Muscle of leg (tissue), 11 donors: ENCODE results near the gene HMG20B. TPM values are rescaled to one million over a fixed set of nuclear protein-coding genes. Genes with fewer than 3 reads are reported as not detected.

Experiments
- DNase-seq: peaks from one replicate; pipeline ENCODE4 v3.0.0; 2013
- H3K27ac ChIP-seq: one replicate; pipeline ENCODE4 v1.5.1; 2013; ENCODE audit warnings: mild to moderate bottlenecking, low read length, control low read depth
- H3K27me3 ChIP-seq: one replicate; pipeline ENCODE4 v1.6.1; 2013; ENCODE audit warnings: low read length; ENCODE audit not compliant: control insufficient read depth, insufficient read depth
- H3K36me3 ChIP-seq: one replicate; pipeline ENCODE4 v1.6.1; 2013; ENCODE audit warnings: low read length; ENCODE audit not compliant: control insufficient read depth, insufficient read depth
- H3K4me1 ChIP-seq: one replicate; pipeline ENCODE4 v1.6.1; 2013; ENCODE audit warnings: low read length; ENCODE audit not compliant: control insufficient read depth, insufficient read depth
- H3K4me3 ChIP-seq: one replicate; pipeline ENCODE4 v1.5.1; 2013; ENCODE audit warnings: low read length, control low read depth
- H3K9me3 ChIP-seq: replicated peaks from 2 replicates; pipeline ENCODE4 v1.6.1; 2013; ENCODE audit warnings: low read depth, low read length; ENCODE audit not compliant: control insufficient read depth
- WGBS: methylation state at CpG from one replicate; pipeline ENCODE4 v1.1.5; 2013; ENCODE audit warnings: missing lambda C conversion rate; ENCODE audit not compliant: insufficient coverage; 5-methylcytosine and 5-hydroxymethylcytosine counted together
- polyA plus RNA-seq, 8 donors: library from polyadenylated mRNA; unstranded; fragments of 120-200 nt; gene quantifications; one replicate each; pipeline versions ENCODE4 v1.2.1 to v1.2.3, GENCODE V29; 2013; ENCODE audit warnings: inconsistent platforms in 1 of 8, low replicate concordance in 1 of 8; ENCODE audit not compliant: insufficient read length in 8 of 8, insufficient read depth in 1 of 8
- total RNA-seq: library from RNA; stranded (reverse); fragments of 120-200 nt; gene quantifications from one replicate; pipeline ENCODE4 v1.2.4, GENCODE V29; 2013

HMG20B gene
- total and polyA plus RNA-seq, 9 donors = 34.2 to 47.7 (median 39.9) TPM

GRCh38 chr19:3544742-3545668 is 27.7 kb upstream of the HMG20B start:
- WGBS = 66% methylated on average over 20 of the region's 30 CpGs
- no peak for DNase-seq
- peaks cover 29% of the 10 kb centered on the region for H3K36me3 ChIP-seq
- H3K4me1 ChIP-seq = no peaks in the 10 kb centered on the region
- H3K27ac ChIP-seq = no peak overlapping the region
- no peak overlapping the region for H3K4me3 ChIP-seq
- H3K27me3 ChIP-seq = no peaks in the 10 kb centered on the region
- no peaks in the 10 kb centered on the region for H3K9me3 ChIP-seq

GRCh38 chr19:3545669-3546034 is 27.1 kb upstream of the HMG20B start:
- no peak for DNase-seq
- H3K36me3 ChIP-seq = peaks cover 29% of the 10 kb centered on the region
- no peaks in the 10 kb centered on the region for H3K27me3 ChIP-seq
- H3K4me1 ChIP-seq = no peaks in the 10 kb centered on the region
- H3K4me3 ChIP-seq = no peak overlapping the region
- no peaks in the 10 kb centered on the region for H3K9me3 ChIP-seq
- no peak overlapping the region for H3K27ac ChIP-seq
- 80% methylated on average over 6 of the region's 10 CpGs for WGBS

GRCh38 chr19:3546119-3546518 is 26.6 kb upstream of the HMG20B start:
- peaks cover 29% of the 10 kb centered on the region for H3K36me3 ChIP-seq
- no peaks in the 10 kb centered on the region for H3K9me3 ChIP-seq
- no peaks in the 10 kb centered on the region for H3K27me3 ChIP-seq
- no peak for DNase-seq
- H3K4me1 ChIP-seq = no peaks in the 10 kb centered on the region
- 91% methylated on average over 22 of the region's 23 CpGs for WGBS
- no peak overlapping the region for H3K4me3 ChIP-seq
- H3K27ac ChIP-seq = no peak overlapping the region

- no peak overlapping the region for H3K27ac ChIP-seq
- no peak for DNase-seq
- H3K27me3 ChIP-seq = no peaks in the 10 kb centered on the region
- H3K36me3 ChIP-seq = peaks cover 29% of the 10 kb centered on the region
- H3K4me3 ChIP-seq = no peak overlapping the region
- no peaks in the 10 kb centered on the region for H3K4me1 ChIP-seq
- WGBS = 90% methylated on average over 14 of the region's 15 CpGs
- no peaks in the 10 kb centered on the region for H3K9me3 ChIP-seq
Measured at GRCh38 chr19:3547301-3547731, 25.4 kb upstream of the HMG20B start.

- Histone ChIP-seq H3K27ac (no peak overlapping the region), H3K9me3 (no peaks in the 10 kb centered on the region), H3K4me3 (no peak overlapping the region), H3K36me3 (peaks cover 29% of the 10 kb centered on the region), H3K27me3 (no peaks in the 10 kb centered on the region), H3K4me1 (no peaks in the 10 kb centered on the region)
- 85% methylated on average over 35 of the region's 36 CpGs for WGBS
- DNase-seq = peak; percentile 1
Measured at GRCh38 chr19:3547767-3548282, 24.9 kb upstream of the HMG20B start.

GRCh38 chr19:3548606-3549005 is 24.1 kb upstream of the HMG20B start:
- no peaks in the 10 kb centered on the region for H3K27me3 ChIP-seq
- H3K4me1 ChIP-seq = no peaks in the 10 kb centered on the region
- H3K27ac ChIP-seq = no peak overlapping the region
- no peak for DNase-seq
- H3K9me3 ChIP-seq = no peaks in the 10 kb centered on the region
- H3K4me3 ChIP-seq = no peak overlapping the region
- 65% methylated on average over 13 of the region's 14 CpGs for WGBS
- peaks cover 29% of the 10 kb centered on the region for H3K36me3 ChIP-seq

GRCh38 chr19:3549816-3550215 is 22.9 kb upstream of the HMG20B start:
- 88% methylated on average over 7 of the region's 10 CpGs for WGBS
- H3K4me3 ChIP-seq = no peak overlapping the region
- H3K4me1 ChIP-seq = peaks cover 5% of the 10 kb centered on the region
- no peaks in the 10 kb centered on the region for H3K27me3 ChIP-seq
- H3K9me3 ChIP-seq = no peaks in the 10 kb centered on the region
- DNase-seq = no peak
- H3K27ac ChIP-seq = no peak overlapping the region
- H3K36me3 ChIP-seq = peaks cover 25% of the 10 kb centered on the region

- Histone ChIP-seq H3K9me3 (no peaks in the 10 kb centered on the region), H3K4me3 (no peak overlapping the region), H3K27ac (no peak overlapping the region), H3K27me3 (no peaks in the 10 kb centered on the region), H3K4me1 (peaks cover 8% of the 10 kb centered on the region), H3K36me3 (peaks cover 14% of the 10 kb centered on the region)
- no peak for DNase-seq
- WGBS = 86% methylated on average over 27 of the region's 34 CpGs
Measured at GRCh38 chr19:3550947-3551791, 21.6 kb upstream of the HMG20B start.

- no peak overlapping the region for H3K27ac ChIP-seq
- H3K4me1 ChIP-seq = peaks cover 14% of the 10 kb centered on the region
- H3K4me3 ChIP-seq = no peak overlapping the region
- WGBS = 82% methylated on average over 8 of the region's 9 CpGs
- DNase-seq = no peak
- no peaks in the 10 kb centered on the region for H3K9me3 ChIP-seq
- no peaks in the 10 kb centered on the region for H3K27me3 ChIP-seq
- peaks cover 10% of the 10 kb centered on the region for H3K36me3 ChIP-seq
Measured at GRCh38 chr19:3551792-3552095, 21.0 kb upstream of the HMG20B start.
